Measurements from ENCODE around the gene EDEM1.

Gene EDEM1

GRCh38 chr3:5202222-5202621 lies 14.7 kb downstream of the EDEM1 start:
- peak; percentile 74 for DNase-seq

GRCh38 chr3:5205165-5205941 lies 17.8 kb downstream of the EDEM1 start:
- DNase-seq = peak; percentile 44

GRCh38 chr3:5210926-5211325 lies 23.4 kb downstream of the EDEM1 start:
- no peak for DNase-seq

- no peak for DNase-seq
These were observed 25.4 kb downstream of the EDEM1 start for GRCh38 chr3:5212628-5213573.

GRCh38 chr3:5213574-5213966 lies 26.1 kb downstream of the EDEM1 start:
- DNase-seq = no peak

DNA sequence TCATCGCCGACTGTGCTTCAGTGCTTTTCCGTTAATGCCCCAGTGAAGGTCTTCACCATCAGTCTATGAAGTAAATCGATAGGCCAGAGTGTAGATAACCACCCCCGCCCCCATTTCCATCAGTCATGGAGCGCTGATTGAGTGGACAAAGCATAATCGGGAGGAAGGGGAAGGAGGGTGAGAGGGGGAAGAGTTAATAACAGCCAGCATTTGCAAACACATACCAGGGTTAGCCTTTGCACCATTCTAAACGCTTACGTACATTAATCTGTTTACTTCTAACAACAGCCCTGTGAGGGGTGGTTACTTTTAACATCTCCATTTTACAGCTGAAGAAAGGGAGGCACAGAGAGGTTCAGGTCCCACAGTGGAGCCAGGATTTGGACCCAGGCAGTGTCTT lies 26.8 kb downstream of the EDEM1 start:
- no peak for DNase-seq

DNA sequence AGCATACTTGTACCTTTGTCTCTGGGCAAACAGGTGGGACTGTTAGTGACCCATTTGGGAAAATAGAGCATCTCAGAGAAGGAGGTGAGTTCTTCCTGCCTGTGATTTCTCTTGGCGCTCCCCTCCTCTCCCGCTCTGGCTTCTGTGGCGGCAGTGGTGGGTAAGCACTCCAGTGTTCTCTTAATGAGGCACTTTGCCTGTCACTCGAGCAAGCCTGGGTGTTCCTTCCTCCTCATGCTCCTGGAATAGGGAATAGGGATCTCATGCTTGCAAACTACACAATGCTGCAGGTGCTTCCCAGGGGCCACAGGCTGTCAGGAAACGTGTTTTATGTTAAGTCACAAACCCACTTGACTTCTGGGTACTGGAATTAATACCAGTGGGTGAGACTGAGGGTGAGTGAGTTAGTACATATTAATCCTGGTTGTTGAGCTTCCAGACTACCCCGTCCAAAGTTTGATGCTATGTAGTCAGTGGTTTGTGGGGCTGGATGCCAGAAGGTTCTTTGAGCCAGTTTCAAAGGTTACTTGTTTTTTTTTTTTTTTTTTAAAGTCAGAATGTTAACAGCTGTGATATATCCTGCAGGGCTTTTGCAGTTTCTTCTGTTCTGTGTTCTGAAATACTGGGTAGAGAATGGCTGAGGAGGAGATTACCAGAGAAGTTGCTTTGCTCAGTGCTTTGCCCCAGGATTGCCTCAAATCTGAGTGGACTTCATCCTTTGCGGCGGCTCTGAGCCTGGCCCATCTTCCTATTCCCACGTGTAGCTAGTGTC lies 30.5 kb downstream of the EDEM1 start:
- DNase-seq = no peak

DNA sequence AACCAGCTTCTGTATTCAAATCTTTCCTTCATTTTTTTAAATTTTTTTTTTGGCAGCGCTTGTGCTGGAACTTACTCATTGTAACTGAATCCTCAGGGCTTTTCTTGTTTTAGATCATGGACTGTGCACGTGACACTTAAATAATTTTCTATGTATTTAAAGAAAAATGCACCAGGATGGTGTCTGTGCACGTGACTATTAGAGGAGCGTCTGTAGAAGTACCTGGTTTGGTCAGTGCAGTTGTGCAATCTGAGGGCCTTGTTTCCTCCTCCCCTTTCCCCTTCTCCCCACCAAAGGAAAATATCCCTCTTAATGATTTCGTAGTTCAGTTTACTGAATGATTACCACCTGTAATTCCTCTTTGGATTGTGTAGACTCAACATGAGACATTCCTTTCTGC lies 31.3 kb downstream of the EDEM1 start:
- no peak for DNase-seq

- DNase-seq = no peak
These were observed 31.7 kb downstream of the EDEM1 start for GRCh38 chr3:5219216-5219615.

- DNase-seq = no peak
These were observed 32.7 kb downstream of the EDEM1 start for GRCh38 chr3:5220193-5220592.

DNA sequence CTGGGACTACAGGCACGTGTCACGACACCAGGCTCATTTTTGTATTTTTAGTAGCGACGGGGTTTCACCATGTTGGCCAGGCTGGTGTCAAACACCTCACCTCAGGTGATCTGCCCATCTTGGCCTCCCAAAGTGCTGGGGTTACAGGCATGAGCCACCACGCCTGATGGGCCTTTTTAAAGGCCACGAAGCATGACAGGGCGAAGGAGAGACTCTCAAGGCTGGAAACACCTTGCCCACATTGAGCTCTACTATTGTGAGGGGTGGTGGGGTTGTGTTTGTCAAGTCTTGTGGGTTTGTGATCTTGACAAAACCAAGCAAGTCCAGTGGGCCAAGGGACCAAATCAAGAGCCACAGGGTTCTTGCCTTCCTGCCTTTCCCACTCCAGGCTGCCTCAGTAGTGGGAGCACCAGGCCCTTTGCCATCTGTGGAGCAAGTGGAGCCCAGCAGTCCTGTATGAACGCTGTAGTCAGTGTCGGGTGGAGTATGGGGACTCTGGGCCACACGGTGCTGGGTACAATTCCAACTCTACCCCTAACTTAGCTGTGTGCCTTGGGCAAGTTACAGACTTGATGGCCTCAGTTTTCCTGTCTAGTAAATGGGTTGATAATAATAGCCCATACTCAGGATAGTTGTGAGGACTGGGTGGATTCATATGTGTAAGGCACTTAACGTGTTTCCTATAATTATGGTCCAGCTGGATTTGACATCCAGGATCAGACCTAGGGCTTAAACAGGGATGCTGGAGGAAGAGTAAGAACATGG lies 33.3 kb downstream of the EDEM1 start:
- DNase-seq = no peak

DNA sequence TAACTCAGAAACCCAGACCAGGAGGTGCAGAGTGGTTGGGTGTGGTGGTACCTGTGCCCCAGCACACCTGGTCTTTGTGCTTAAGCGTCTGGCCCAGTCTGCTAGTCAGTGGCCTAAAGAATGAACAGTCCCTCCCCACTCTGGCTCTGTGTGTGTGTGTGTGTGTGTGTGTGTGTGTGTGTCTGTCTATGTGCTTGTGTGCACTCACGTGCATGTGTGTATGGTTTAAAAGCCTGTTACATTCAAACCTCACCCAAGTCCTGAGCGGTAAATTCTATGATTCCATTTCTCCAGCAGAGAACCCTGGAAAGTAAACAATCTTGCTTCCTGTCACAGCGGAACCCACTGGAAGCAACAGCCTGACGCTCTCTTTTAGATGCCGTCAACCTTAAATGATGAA lies 34.2 kb downstream of the EDEM1 start:
- no peak for DNase-seq

GRCh38 chr3:5222283-5223005 lies 34.9 kb downstream of the EDEM1 start:
- DNase-seq = no peak

GRCh38 chr3:5226783-5227182 lies 39.3 kb downstream of the EDEM1 start:
- peak; percentile 42 for DNase-seq

DNA sequence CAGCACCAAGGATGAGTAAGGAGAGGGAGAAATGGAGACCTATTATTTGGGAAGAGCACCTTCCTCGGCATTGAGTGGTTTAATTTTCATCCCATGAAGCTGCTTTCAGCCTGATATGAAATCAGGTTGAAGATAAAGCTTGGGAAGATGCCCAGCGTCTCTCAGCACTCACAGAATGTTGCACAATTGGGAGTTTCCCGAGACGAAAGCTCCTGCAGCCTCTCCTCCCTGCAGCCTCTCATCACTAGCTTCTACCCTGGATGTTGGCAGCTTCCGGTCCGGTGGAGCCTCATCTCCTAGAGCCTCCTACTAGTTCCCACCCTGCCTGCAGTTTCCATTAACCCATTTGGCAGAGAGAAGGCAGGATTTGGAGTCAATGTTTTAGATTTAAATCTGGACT lies 40.3 kb downstream of the EDEM1 start:
- DNase-seq = no peak

GRCh38 chr3:5229414-5229813 lies 41.9 kb downstream of the EDEM1 start:
- DNase-seq = no peak

GRCh38 chr3:5231074-5231473 lies 43.6 kb downstream of the EDEM1 start:
- DNase-seq = no peak

- DNase-seq = no peak
These were observed 44.0 kb downstream of the EDEM1 start for GRCh38 chr3:5231487-5231886.

- no peak for DNase-seq
These were observed 45.1 kb downstream of the EDEM1 start for GRCh38 chr3:5232570-5232969.

DNA sequence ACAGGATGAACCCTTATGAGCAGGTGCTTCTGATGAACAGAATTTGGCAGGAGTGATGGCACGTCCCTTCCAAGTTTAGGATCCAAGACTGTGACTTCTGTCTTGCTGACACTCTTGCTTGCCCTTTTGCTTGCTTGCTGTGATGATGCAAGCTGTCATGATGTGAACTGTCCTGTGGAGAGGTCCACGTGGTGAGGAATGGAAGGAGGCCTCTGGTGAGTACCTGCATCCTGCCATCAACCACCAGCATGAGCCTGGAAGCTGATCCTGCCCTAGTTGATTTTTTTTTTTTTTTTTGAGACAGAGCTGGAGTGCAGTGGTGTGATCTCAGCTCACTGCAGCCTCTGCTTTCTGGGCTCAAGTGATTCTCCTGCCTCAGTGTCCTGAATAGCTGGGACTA lies 45.5 kb downstream of the EDEM1 start:
- DNase-seq = no peak

DNA sequence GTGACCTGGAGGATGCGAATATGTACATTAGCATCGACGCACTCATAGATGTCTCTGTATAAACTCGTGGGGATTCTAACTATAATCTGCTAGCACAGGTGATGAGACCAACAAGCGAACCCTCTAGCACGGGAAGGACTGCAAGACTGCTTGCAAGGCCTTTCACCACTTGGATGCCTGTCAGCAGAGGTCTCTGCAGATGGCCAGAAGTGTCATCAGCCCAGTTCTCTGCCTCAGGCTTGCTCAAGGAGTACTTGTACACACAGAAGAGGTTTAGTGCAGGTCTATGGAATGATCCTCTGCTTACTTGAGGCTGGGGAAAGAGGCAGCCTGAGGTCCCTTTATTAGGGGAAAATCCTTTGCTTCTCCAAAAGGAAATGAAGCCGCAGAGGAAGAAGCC lies 48.1 kb downstream of the EDEM1 start:
- no peak for DNase-seq

DNA sequence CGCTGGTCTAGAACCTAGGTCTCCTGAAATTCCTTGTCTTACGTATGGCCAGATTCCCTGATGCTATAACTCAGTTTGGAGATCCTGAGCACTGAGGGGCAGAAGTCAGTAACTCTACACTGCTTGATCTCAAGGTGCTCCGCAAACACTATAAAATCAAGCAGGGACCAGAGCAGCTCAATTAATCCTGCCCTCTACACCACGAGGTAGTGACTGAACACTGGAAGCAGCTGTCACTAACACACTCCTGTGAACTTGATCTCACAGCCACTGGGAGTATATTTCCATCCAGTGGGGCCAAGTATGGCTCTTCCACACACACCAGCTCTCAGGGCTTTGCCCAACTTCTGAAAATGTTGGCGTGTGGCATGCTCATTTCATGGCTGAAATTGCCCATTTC lies 51.0 kb downstream of the EDEM1 start:
- no peak for DNase-seq

Measured in fibroblast of skin of right quadriceps (primary cell).